Lung (tissue), 12 donors: ENCODE data around the gene ATXN10. TPM values are rescaled to one million over a fixed set of nuclear protein-coding genes. Genes with fewer than 3 reads are reported as not detected.

ENCODE experiments used
- ATAC-seq: fragments of 200-7000 bp; cut with Tn5 transposase; one replicate; pipeline ENCODE4 v1.9.1; 2020; ENCODE audit warnings: moderate number of reproducible peaks; ENCODE audit not compliant: insufficient read depth, low FRiP score
- DNase-seq, 3 donors: peaks; one replicate each; pipeline ENCODE4 v3.0.0-alpha.2; 2013 to 2017
- H3K27ac ChIP-seq, 2 donors: one replicate each; pipeline ENCODE4 v1.5.1; 2013; ENCODE audit warnings: mild to moderate bottlenecking in 2 of 2, moderate library complexity in 2 of 2, control low read depth in 1 of 2, inconsistent platforms in 1 of 2, low read depth in 1 of 2, low read length in 1 of 2
- H3K27me3 ChIP-seq, 3 donors: one replicate each; pipeline ENCODE4 v1.5.1; 2013; ENCODE audit warnings: low read length in 2 of 3; ENCODE audit not compliant: control insufficient read depth in 3 of 3, insufficient read depth in 3 of 3
- H3K36me3 ChIP-seq, 4 donors: one replicate each; pipeline ENCODE4 v1.5.1; 2013; ENCODE audit warnings: low read length in 4 of 4, mild to moderate bottlenecking in 1 of 4, moderate library complexity in 1 of 4; ENCODE audit not compliant: control insufficient read depth in 4 of 4, insufficient read depth in 4 of 4
- H3K4me1 ChIP-seq, 5 donors: one replicate each; pipeline ENCODE4 v1.5.1; 2013; ENCODE audit warnings: low read length in 5 of 5, mild to moderate bottlenecking in 2 of 5, moderate library complexity in 1 of 5; ENCODE audit not compliant: control insufficient read depth in 5 of 5, insufficient read depth in 5 of 5
- H3K4me3 ChIP-seq: one replicate; pipeline ENCODE4 v1.5.1; 2013; ENCODE audit warnings: mild to moderate bottlenecking, control low read depth, moderate library complexity
- H3K9ac ChIP-seq, 2 donors: one replicate each; pipeline ENCODE4 v1.5.1; 2013; ENCODE audit warnings: low read length in 2 of 2, control low read depth in 1 of 2; ENCODE audit not compliant: insufficient read depth in 1 of 2
- H3K9me3 ChIP-seq, 4 donors: one replicate each; pipeline ENCODE4 v1.5.1; 2013; ENCODE audit warnings: low read length in 3 of 4, mild to moderate bottlenecking in 1 of 4, moderate library complexity in 1 of 4; ENCODE audit not compliant: control insufficient read depth in 4 of 4, insufficient read depth in 3 of 4
- WGBS, 2 donors: extraction: QIAGEN DNeasy Blood & Tissue Kit; methylation state at CpG; one replicate each; pipeline ENCODE4 v1.1.7; 2013; 5-methylcytosine and 5-hydroxymethylcytosine counted together
- polyA plus RNA-seq, 2 donors: library from polyadenylated mRNA; stranded (reverse); fragments of 200-250 nt; gene quantifications; one replicate each; pipeline ENCODE4 v1.2.1, GENCODE V29; 2013
- total RNA-seq, 2 donors: library from RNA; depleted of rRNA in 1 of 2; stranded (reverse); fragments of >200 nt in 1 of 2; gene quantifications; one replicate each; pipeline ENCODE4 v1.2.1, GENCODE V29; 2014 to 2021
- TF ChIP-seq, protein P1 (sequence below): IDR thresholded peaks from 2 replicates; pipeline ENCODE4 v1.5.1; 2012; ENCODE audit warnings: mild to moderate bottlenecking; ENCODE audit errors: control extremely low read depth, extremely low read depth
- donor health status: control.
- donor health status: control.
- donor health status: Bipolar disorder and iron deficiency.
- donor health status: healthy.
- donor health status: DM: yes; HTN: yes; CAD: no.

ATXN10 gene
- total and polyA plus RNA-seq, 4 donors, result 41.9 to 164 (median 92.2) TPM

DNA sequence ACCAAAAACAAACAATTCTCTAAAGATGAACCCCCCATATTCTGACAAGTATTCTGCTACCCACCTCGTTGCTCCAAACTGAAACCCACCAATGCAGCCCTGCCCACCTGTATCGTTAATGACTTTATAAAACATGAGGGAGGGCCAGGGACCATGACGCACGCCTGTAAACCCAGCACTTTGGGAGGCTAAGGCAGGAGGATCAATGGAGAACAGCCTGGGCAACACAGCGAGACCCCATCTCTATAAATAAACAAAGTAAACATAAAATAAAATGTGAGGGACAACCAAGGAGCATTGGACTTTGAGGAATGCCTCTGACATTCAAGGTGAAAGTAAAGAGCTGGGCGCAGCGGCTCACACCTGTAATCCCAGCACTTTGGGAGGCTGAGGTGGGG lies 39.8 kb upstream of the ATXN10 start:
- no peaks in the 10 kb centered on the region for H3K27me3 ChIP-seq
- peaks cover 0 to 6% (median 0%) of the 10 kb centered on the region in 4 donors for H3K36me3 ChIP-seq
- TF ChIP-seq, protein P1, sequence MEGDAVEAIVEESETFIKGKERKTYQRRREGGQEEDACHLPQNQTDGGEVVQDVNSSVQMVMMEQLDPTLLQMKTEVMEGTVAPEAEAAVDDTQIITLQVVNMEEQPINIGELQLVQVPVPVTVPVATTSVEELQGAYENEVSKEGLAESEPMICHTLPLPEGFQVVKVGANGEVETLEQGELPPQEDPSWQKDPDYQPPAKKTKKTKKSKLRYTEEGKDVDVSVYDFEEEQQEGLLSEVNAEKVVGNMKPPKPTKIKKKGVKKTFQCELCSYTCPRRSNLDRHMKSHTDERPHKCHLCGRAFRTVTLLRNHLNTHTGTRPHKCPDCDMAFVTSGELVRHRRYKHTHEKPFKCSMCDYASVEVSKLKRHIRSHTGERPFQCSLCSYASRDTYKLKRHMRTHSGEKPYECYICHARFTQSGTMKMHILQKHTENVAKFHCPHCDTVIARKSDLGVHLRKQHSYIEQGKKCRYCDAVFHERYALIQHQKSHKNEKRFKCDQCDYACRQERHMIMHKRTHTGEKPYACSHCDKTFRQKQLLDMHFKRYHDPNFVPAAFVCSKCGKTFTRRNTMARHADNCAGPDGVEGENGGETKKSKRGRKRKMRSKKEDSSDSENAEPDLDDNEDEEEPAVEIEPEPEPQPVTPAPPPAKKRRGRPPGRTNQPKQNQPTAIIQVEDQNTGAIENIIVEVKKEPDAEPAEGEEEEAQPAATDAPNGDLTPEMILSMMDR, result no peak
- H3K9ac ChIP-seq, result no peak overlapping the region
- WGBS, 2 donors, result 88 to 92% methylated on average over 7 of the region's 7 CpGs
- peaks cover 0 to 1% (median 0%) of the 10 kb centered on the region in 4 donors for H3K9me3 ChIP-seq
- H3K4me1 ChIP-seq, result peaks cover 0 to 5% (median 2%) of the 10 kb centered on the region in 5 donors
- ATAC-seq, result no peak
- H3K27ac ChIP-seq, result no peak overlapping the region
- DNase-seq, result no peak
- H3K4me3 ChIP-seq, result no peak overlapping the region

- Histone ChIP-seq H3K27me3 (no peaks in the 10 kb centered on the region), H3K9ac (no peak overlapping the region), H3K9me3 (peaks cover 0 to 1% (median 0%) of the 10 kb centered on the region in 4 donors), H3K36me3 (peaks cover 0 to 3% (median 0%) of the 10 kb centered on the region in 4 donors), H3K4me3 (no peak overlapping the region), H3K4me1 (peaks cover 0 to 5% (median 2%) of the 10 kb centered on the region in 5 donors), H3K27ac (no peak overlapping the region)
- no peak for ATAC-seq
- TF ChIP-seq, protein P1, result no peak
- 27% methylated on average over 15 of the region's 15 CpGs for WGBS, 2 donors
- DNase-seq, result no peak
These were observed 38.7 kb upstream of the ATXN10 start for GRCh38 chr22:45632791-45633515.

GRCh38 chr22:45636683-45637082 lies 35.0 kb upstream of the ATXN10 start:
- 75 to 77% methylated on average over 7 of the region's 7 CpGs for WGBS, 2 donors
- H3K36me3 ChIP-seq, result no peaks in the 10 kb centered on the region
- DNase-seq (no peak), ATAC-seq (no peak)
- peaks cover 0 to 1% (median 0%) of the 10 kb centered on the region in 4 donors for H3K9me3 ChIP-seq
- H3K9ac ChIP-seq, result no peak overlapping the region
- peaks cover 0 to 12% (median 4%) of the 10 kb centered on the region in 5 donors for H3K4me1 ChIP-seq
- TF ChIP-seq, protein P1, result no peak
- H3K4me3 ChIP-seq, result no peak overlapping the region
- H3K27me3 ChIP-seq, result peaks cover 0 to 6% (median 0%) of the 10 kb centered on the region in 3 donors
- no peak overlapping the region for H3K27ac ChIP-seq
